GM12801 (cell line): ENCODE results near the gene LPGAT1.

Experiments used
- TF ChIP-seq, protein P1 (sequence below): IDR thresholded peaks from one replicate; pipeline ENCODE4 v1.5.1; 2011; ENCODE audit warnings: control low read depth; ENCODE audit not compliant: insufficient read length; ENCODE audit errors: extremely low read depth

LPGAT1 gene

DNA sequence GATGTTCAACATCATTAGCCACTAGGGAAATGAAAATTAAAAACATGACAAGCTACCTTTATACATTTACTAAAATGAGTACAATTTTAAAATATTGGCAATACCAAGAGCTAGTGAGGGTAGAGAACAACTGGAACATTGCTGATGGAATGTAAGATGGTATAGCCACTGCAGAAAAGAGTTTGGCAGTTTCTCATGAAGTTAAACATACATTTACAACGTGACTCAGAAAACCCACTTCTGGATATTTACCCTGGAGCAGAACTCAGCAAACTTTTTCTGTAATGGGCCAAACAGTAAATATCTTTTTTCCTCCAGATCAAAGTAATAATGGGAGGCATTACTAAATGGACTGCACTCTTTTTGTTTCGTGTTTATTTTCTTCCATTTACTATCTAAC is 22.1 kb downstream of the LPGAT1 start:
- TF ChIP-seq, protein P1, sequence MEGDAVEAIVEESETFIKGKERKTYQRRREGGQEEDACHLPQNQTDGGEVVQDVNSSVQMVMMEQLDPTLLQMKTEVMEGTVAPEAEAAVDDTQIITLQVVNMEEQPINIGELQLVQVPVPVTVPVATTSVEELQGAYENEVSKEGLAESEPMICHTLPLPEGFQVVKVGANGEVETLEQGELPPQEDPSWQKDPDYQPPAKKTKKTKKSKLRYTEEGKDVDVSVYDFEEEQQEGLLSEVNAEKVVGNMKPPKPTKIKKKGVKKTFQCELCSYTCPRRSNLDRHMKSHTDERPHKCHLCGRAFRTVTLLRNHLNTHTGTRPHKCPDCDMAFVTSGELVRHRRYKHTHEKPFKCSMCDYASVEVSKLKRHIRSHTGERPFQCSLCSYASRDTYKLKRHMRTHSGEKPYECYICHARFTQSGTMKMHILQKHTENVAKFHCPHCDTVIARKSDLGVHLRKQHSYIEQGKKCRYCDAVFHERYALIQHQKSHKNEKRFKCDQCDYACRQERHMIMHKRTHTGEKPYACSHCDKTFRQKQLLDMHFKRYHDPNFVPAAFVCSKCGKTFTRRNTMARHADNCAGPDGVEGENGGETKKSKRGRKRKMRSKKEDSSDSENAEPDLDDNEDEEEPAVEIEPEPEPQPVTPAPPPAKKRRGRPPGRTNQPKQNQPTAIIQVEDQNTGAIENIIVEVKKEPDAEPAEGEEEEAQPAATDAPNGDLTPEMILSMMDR: no peak

- TF ChIP-seq, protein P1: no peak
Measured at GRCh38 chr1:211804915-211805314, 25.6 kb downstream of the LPGAT1 start.

DNA sequence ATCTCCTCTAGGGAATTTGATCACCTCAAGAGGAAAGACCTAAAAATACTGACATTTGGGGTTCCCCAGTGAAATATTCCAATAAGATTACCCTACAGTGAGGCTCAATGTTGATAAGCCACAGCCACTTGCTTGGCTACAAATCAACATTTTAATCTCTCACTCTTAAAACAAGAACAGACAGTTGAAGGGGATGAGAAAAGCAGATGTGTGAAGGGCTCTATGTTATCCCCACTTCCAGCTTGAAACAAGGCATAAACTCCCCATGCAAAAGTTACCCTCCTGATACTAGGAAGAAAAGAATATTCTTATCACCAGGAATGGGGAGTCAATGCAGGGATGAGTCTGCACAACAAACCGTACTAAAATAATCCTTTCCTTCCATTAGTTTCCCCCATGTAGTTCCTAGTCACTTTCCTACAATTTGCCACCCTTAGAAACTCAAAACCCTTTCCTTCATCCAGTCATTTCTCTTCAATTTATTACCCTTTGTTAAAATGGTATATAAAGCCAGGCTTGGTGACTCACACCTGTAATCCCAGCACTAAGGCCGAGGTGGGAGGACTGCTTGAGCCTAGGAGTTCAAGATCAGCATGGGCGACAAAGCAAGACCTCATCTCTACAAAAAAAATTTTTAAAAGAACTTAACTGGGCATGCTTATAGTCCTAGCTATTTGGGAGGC is 29.5 kb downstream of the LPGAT1 start:
- TF ChIP-seq, protein P1: no peak

- TF ChIP-seq, protein P1: no peak
Measured at GRCh38 chr1:211797994-211798393, 32.6 kb downstream of the LPGAT1 start.

DNA sequence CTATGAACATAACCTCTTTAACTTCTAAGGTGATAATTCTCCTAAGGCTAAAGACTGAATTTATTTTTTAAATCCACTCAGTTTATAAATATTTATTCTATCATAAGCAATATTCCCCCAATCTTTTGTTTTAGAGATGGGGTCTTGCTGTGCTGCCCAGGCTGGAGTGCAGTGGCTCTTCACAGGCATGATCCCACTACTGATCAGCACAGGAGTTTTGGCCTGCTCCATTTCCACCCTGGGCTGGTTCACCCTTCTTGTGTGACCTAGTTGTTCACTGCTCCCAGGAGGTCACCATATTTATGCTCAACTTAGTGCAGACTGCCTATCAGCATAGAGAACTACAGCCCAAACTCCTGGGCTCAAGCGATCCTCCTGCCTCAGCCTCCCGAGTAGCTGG is 38.6 kb downstream of the LPGAT1 start:
- TF ChIP-seq, protein P1: no peak

DNA sequence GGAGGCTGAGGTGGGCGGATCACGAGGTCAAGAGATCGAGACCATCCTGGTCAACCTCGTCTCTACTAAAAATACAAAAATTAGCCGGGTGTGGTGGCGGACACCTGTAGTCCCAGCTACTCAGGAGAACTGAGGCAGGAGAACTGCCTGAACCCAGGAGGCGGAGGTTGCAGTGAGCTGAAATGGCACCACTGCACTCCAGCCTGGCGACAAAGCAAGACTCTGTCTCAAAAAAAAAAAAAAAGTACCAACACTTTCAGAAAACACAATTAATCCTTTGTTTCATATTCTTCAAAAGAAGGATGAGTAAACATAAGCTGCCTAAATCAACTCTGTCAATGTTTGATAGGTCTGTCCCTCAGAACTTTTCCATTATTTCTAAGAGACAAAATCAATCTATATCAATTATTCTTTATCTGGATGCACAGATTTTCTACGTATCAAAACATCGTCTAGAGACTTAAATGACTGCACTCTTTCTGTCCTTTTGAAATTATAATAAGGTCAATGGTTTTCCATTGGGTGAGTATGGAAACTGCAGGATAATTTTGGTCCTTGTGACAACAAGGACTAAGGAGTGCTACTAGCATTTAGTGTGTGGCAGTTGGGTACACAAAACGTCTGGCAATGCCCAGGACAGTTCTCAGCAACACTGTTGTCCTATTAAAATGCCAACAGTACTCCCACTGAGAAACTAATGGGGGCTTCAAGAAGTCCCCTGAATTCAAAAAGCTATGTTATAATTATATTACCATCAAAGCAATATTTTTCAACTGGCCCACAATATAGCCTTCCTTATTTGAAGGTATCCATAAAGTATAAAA is 40.7 kb downstream of the LPGAT1 start:
- TF ChIP-seq, protein P1: no peak

DNA sequence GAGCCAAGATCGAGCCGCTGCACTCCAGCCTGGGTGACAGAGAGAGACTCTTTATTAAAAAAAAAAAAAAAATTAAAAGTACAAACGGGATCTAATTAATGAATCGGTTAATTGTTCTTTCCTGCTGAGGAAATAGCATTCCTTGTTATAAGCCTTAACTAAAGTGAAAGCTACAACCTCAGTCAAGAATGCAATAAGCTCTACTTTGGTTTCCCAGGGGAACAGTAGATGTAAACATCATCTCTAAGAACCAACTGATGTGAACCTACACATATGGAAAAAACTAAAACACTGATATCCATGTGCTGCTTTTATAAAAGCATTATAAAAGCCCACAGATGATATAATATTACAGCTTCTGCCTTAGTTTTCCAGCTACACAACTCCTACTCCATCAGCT is 41.9 kb downstream of the LPGAT1 start:
- TF ChIP-seq, protein P1: no peak
